A673 (cell line): ENCODE results near the gene EFHC2. TPM values are rescaled to one million over a fixed set of nuclear protein-coding genes. Genes with fewer than 3 reads are reported as not detected.

ENCODE experiments used
- BruUV-seq: library from RNA; stranded (reverse); fragments of 400-500 nt; replicated peaks from 2 replicates; lab custom pipeline; 2021; lab: Mats Ljungman, UMichigan
- CTCF ChIA-PET: fragments of 300-600 bp; sonication (Branson Sonifier 250); formaldehyde crosslinking; loops from one replicate; lab custom pipeline; 2022; ENCODE audit warnings: antibody characterized with exemption; lab: Charles Lee
- POLR2A ChIA-PET: fragments of 300-600 bp; sonication (Branson Sonifier 250); formaldehyde crosslinking; loops from one replicate; lab custom pipeline; 2022; ENCODE audit warnings: antibody characterized with exemption; ENCODE audit not compliant: low non-redundant PET; lab: Charles Lee
- DNase-seq: peaks from one replicate; pipeline ENCODE4 v3.0.0-alpha.2; 2015; ENCODE audit warnings: low spot score
- H3K27ac ChIP-seq: fragments of 200-600 bp; sonication (generic); 2 replicates; pipeline ENCODE4 v1.5.1; 2016; ENCODE audit warnings: mixed run types, low read depth, mild to moderate bottlenecking, mixed read lengths, antibody characterized with exemption, low read length; ENCODE audit not compliant: poor library complexity, severe bottlenecking
- H3K27me3 ChIP-seq: fragments of 200-600 bp; sonication (generic); replicated peaks from 2 replicates; pipeline ENCODE4 v1.6.1; 2017; ENCODE audit warnings: mixed run types, low read depth, mild to moderate bottlenecking, mixed read lengths, antibody characterized with exemption, low read length; ENCODE audit not compliant: insufficient read depth, poor library complexity
- H3K36me3 ChIP-seq: fragments of 200-600 bp; sonication (generic); 2 replicates; pipeline ENCODE4 v1.6.1; 2016; ENCODE audit warnings: mixed run types, mild to moderate bottlenecking, mixed read lengths, antibody characterized with exemption, low read length; ENCODE audit not compliant: insufficient read depth, poor library complexity, severe bottlenecking
- H3K4me1 ChIP-seq: fragments of 200-600 bp; sonication (generic); 2 replicates; pipeline ENCODE4 v1.6.1; 2017; ENCODE audit warnings: mixed run types, mild to moderate bottlenecking, mixed read lengths, antibody characterized with exemption, low read length; ENCODE audit not compliant: insufficient read depth, poor library complexity, severe bottlenecking
- H3K4me3 ChIP-seq: fragments of 200-600 bp; sonication (generic); 2 replicates; pipeline ENCODE4 v1.5.1; 2016; ENCODE audit warnings: low read depth, mixed run types, mild to moderate bottlenecking, mixed read lengths, low read length; ENCODE audit not compliant: poor library complexity, severe bottlenecking
- H3K9me3 ChIP-seq: fragments of 200-600 bp; sonication (generic); 2 replicates; pipeline ENCODE4 v1.6.1; 2016; ENCODE audit warnings: mixed run types, low read depth, mild to moderate bottlenecking, mixed read lengths, antibody characterized with exemption, low read length; ENCODE audit not compliant: poor library complexity, severe bottlenecking
- EZH2 ChIP-seq: fragments of 200-600 bp; sonication (generic); IDR thresholded peaks from 2 replicates; pipeline ENCODE4 v1.6.1; 2017; ENCODE audit warnings: borderline replicate concordance, low read depth, mild to moderate bottlenecking, mixed read lengths, antibody characterized with exemption, low read length; ENCODE audit not compliant: poor library complexity, severe bottlenecking
- intact Hi-C: fragments of 100-400 bp; cut with micrococcal nuclease; formaldehyde crosslinking; loops from one replicate; pipeline ENCODE4 v1.10.0; 2022; ENCODE audit not compliant: unreplicated experiment
- total RNA-seq: library from RNA; stranded (reverse); gene quantifications from 2 replicates; pipeline ENCODE4 v1.2.3, GENCODE V29; 2021
- TF ChIP-seq, protein P1 (sequence below): fragments of 300-800, 200-600 bp; sonication (generic); conservative IDR thresholded peaks from 2 replicates; pipeline ENCODE4 v1.5.1; 2017; ENCODE audit warnings: low read depth, mild to moderate bottlenecking, antibody characterized with exemption, low read length, moderate library complexity, mixed read lengths

EFHC2 gene
- total RNA-seq, 1 experiment from 2014 or later: 0.11 TPM

DNA sequence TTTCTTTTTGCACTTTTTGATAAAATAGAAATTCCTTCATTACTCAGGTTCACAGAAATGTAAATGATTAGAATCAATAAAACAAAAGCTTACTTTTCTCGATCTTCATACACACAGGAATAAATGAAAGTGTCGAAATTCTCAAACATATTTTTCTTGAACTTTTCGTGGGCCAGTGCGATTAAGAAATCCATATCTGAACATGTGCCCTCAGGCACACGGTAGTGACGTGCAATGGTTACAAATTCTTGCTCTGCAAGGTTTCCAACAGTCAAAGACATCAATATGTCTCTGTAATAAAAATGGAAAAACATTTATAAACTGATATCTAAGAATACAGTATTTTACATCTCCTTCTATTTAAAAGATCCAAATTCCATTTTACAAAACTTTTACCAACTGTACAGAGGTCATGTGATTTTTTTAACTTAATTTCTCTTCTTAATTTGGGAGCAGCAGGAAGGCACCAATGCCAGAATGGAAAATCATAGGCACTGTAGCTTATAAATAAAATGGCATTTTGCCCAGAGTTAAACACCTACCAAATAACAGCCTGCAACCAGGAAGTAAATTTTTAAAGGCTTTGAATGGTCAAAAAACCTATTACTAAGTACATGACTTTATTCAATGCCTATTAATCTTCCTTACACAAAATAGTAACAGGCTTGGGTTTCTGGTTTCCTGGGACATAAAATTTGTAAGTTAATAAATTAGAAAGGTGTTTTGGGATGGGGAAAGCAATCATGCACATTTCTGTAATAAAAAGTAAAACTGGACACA lies 165.0 kb downstream of the EFHC2 start:
- Histone ChIP-seq H3K27ac (no peak overlapping the region), H3K4me3 (no peak overlapping the region), H3K9me3 (no peaks in the 10 kb centered on the region), H3K27me3 (no peaks in the 10 kb centered on the region), H3K4me1 (no peaks in the 10 kb centered on the region), H3K36me3 (no peaks in the 10 kb centered on the region)
- intact Hi-C loops: loop anchor here (5.0 kb wide), 1 partner anchor 159 kb away; no protein-coding TSS in a partner anchor
- no TSS peak for BruUV-seq
- TF ChIP-seq EZH2: no peak
- TF ChIP-seq, protein P1, sequence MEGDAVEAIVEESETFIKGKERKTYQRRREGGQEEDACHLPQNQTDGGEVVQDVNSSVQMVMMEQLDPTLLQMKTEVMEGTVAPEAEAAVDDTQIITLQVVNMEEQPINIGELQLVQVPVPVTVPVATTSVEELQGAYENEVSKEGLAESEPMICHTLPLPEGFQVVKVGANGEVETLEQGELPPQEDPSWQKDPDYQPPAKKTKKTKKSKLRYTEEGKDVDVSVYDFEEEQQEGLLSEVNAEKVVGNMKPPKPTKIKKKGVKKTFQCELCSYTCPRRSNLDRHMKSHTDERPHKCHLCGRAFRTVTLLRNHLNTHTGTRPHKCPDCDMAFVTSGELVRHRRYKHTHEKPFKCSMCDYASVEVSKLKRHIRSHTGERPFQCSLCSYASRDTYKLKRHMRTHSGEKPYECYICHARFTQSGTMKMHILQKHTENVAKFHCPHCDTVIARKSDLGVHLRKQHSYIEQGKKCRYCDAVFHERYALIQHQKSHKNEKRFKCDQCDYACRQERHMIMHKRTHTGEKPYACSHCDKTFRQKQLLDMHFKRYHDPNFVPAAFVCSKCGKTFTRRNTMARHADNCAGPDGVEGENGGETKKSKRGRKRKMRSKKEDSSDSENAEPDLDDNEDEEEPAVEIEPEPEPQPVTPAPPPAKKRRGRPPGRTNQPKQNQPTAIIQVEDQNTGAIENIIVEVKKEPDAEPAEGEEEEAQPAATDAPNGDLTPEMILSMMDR: no peak
- DNase-seq: no peak
- ChIA-PET POLR2A (no interaction called here), CTCF (no interaction called here)

GRCh38 chrX:44175455-44175854 lies 168.0 kb downstream of the EFHC2 start:
- ChIA-PET POLR2A (no interaction called here), CTCF (no interaction called here)
- Histone ChIP-seq H3K27ac (no peak overlapping the region), H3K27me3 (no peaks in the 10 kb centered on the region), H3K36me3 (no peaks in the 10 kb centered on the region), H3K9me3 (no peaks in the 10 kb centered on the region), H3K4me3 (no peak overlapping the region), H3K4me1 (no peaks in the 10 kb centered on the region)
- intact Hi-C loops: loop anchor here (5.0 kb wide), 1 partner anchor 162 kb away; no protein-coding TSS in a partner anchor
- no TSS peak for BruUV-seq
- TF ChIP-seq EZH2: no peak
- TF ChIP-seq, protein P1: no peak
- no peak for DNase-seq

- Histone ChIP-seq H3K4me1 (no peaks in the 10 kb centered on the region), H3K36me3 (no peaks in the 10 kb centered on the region), H3K27ac (no peak overlapping the region), H3K27me3 (no peaks in the 10 kb centered on the region), H3K4me3 (no peak overlapping the region), H3K9me3 (no peaks in the 10 kb centered on the region)
- ChIA-PET POLR2A (no interaction called here), CTCF (no interaction called here)
- intact Hi-C loops: no loop called here
- BruUV-seq: no TSS peak
- DNase-seq: no peak
- no peak for TF ChIP-seq EZH2
- TF ChIP-seq, protein P1: no peak
Measured at GRCh38 chrX:44174061-44174460, 169.4 kb downstream of the EFHC2 start.
